ENCODE data around the gene MYLK4.

Gene MYLK4

DNA sequence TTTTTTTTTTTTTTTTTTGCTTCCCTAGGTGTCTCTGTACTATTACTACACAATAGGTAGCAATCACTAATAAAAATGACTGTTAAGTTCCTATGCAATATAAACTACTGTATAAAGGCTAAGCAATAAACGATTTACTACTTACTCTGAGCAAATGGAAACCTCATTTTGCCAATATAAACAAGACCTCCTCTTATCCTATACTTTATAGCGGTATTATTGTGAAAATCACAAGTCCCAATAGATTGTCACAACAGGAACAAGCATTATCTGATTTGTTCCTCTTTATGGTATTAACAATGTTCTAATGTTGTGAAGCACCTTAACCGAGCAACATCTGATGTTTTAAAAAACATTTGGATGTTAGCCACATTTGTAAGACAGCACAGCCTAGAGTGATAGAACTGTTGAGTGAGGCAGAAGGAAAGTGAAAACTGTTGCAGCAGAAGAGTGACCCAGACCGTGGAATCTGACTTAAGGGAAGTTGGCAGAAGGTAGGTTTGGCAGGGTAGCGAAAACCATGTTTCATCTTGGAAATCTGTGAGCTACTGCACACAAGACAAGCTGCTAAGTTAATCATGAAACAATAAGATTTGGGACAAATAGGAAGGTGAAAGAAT lies 94.2 kb downstream of the MYLK4 start:
- DNase-seq (ENCODE audit: low read depth) = peak; percentile 69
- no peak overlapping the region for H3K4me3 ChIP-seq (ENCODE audit: low read depth, low read length)
- TF ChIP-seq, protein P1, sequence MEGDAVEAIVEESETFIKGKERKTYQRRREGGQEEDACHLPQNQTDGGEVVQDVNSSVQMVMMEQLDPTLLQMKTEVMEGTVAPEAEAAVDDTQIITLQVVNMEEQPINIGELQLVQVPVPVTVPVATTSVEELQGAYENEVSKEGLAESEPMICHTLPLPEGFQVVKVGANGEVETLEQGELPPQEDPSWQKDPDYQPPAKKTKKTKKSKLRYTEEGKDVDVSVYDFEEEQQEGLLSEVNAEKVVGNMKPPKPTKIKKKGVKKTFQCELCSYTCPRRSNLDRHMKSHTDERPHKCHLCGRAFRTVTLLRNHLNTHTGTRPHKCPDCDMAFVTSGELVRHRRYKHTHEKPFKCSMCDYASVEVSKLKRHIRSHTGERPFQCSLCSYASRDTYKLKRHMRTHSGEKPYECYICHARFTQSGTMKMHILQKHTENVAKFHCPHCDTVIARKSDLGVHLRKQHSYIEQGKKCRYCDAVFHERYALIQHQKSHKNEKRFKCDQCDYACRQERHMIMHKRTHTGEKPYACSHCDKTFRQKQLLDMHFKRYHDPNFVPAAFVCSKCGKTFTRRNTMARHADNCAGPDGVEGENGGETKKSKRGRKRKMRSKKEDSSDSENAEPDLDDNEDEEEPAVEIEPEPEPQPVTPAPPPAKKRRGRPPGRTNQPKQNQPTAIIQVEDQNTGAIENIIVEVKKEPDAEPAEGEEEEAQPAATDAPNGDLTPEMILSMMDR (IDR thresholded peaks at IDR 0.05; ENCODE audit: control insufficient read depth, extremely low read depth, insufficient read depth) = no peak

DNA sequence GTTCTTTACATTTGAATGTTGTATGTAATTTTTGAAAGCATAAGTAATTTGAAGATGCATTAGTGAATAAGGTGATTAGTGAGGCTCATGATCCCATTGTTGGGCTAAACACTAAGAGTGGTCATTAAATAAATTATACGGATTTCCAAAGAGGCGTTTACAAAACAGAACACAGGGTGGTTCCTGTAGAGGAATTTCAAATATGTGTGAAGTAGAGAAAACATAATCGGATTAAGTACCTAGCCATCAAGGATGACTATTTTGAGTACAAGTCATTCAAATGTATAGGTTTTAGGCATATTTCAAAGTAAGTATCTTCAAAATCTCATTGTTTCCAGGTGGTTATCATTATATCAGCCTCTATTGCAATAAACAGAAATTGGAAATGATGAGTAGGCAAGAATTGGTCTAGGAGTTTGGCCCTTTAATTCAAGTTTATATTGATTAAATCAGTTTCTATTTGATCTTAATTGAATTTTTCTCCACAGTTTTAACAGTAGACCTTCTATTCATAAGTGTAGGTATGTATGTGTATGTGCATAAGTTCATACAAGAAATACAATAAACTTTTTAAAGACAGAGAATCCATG lies 94.8 kb downstream of the MYLK4 start:
- H3K4me3 ChIP-seq (ENCODE audit: low read depth, low read length) = no peak overlapping the region

DNA sequence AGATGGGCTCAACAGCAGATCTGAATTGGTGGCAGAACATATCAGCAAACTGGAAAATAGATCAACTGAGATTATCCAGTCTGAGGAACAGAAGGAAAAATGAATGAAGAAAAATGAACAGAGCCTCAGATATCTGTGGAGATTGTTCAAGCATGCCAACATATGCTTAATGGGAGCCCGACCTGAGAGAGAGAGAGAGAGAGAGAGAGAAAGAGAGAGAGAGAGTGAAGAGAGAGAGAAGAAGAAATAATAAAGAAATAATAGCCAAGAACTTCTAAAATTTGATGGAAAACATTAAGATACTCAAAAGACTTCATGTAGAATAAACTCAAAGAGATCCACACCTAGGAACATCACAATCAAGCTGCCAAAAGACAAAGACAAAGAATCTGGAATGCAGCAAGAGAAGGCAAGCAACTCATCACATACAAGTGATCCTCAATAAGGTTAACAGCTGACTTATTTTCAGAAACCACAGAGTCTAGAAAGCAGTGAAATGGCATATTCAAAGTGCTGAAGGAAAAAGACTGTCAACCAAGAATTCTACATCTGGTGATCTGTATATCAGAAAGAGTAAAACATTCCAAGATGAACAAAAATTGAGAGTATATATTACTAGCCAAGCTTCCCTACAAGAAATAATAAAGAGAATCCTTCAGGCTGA lies 97.2 kb downstream of the MYLK4 start:
- TF ChIP-seq, protein P1 (IDR thresholded peaks at IDR 0.05; ENCODE audit: control insufficient read depth, extremely low read depth, insufficient read depth) = no peak
- H3K4me3 ChIP-seq (ENCODE audit: low read depth, low read length) = no peak overlapping the region
- no peak for DNase-seq (ENCODE audit: low read depth)

More for the DNA sequence above, 94.8 kb downstream of the MYLK4 start:
- TF ChIP-seq, protein P1 (IDR thresholded peaks at IDR 0.05; ENCODE audit: control insufficient read depth, extremely low read depth, insufficient read depth) = no peak
- DNase-seq (ENCODE audit: low read depth) = no peak

DNA sequence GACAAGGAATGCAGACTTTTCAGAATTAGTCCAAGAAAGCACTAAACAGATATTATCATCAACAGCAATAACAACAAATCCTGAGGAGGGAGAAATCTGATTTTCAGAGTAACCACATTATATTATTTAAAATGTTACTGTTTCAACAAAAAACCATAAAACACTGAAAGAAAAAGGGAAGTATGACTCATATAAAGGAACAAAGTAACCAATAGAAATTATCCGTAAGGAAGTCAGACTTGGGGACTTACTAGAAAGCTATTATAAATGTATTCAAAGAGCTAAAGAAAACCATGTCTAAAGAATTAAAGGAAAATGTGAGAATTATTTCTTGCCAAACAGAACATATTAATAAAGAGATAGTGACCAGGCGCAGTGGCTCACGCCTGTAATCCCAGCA lies 98.1 kb downstream of the MYLK4 start:
- no peak for DNase-seq (ENCODE audit: low read depth)
- TF ChIP-seq, protein P1 (IDR thresholded peaks at IDR 0.05; ENCODE audit: control insufficient read depth, extremely low read depth, insufficient read depth) = no peak
- no peak overlapping the region for H3K4me3 ChIP-seq (ENCODE audit: low read depth, low read length)

DNA sequence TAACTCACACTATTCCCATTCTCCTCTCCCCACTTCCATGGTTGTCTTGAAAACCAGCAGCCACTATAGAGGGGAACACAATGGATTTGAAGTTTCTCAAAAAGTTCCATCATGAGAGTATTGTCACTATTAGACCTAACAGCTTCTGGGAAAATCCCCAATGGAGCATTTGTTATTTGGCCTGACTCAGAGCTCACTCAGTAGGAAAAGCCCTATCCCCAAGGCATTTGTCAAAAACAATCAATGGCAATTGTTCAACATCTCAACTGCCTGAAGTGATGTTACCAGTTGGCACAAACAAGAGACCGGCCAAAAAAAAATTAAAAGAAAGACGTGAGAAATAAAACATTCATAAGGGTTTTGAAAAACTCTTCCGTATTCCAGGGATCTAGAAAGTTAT lies 98.8 kb downstream of the MYLK4 start:
- TF ChIP-seq, protein P1 (IDR thresholded peaks at IDR 0.05; ENCODE audit: control insufficient read depth, extremely low read depth, insufficient read depth) = no peak
- no peak for DNase-seq (ENCODE audit: low read depth)
- H3K4me3 ChIP-seq (ENCODE audit: low read depth, low read length) = no peak overlapping the region

GRCh38 chr6:2651536-2651935 lies 99.2 kb downstream of the MYLK4 start:
- DNase-seq (ENCODE audit: low read depth) = no peak
- TF ChIP-seq, protein P1 (IDR thresholded peaks at IDR 0.05; ENCODE audit: control insufficient read depth, extremely low read depth, insufficient read depth) = no peak
- H3K4me3 ChIP-seq (ENCODE audit: low read depth, low read length) = no peak overlapping the region
